Measurements from ENCODE around the gene PTX4. TPM values are rescaled to one million over a fixed set of nuclear protein-coding genes. Genes with fewer than 3 reads are reported as not detected.
A peak's percentile ranks its signal among the peaks of the same experiment; 100 is the strongest.

Gene PTX4
- total and polyA plus RNA-seq, 3 experiments from 2014 or later: not detected

DNA sequence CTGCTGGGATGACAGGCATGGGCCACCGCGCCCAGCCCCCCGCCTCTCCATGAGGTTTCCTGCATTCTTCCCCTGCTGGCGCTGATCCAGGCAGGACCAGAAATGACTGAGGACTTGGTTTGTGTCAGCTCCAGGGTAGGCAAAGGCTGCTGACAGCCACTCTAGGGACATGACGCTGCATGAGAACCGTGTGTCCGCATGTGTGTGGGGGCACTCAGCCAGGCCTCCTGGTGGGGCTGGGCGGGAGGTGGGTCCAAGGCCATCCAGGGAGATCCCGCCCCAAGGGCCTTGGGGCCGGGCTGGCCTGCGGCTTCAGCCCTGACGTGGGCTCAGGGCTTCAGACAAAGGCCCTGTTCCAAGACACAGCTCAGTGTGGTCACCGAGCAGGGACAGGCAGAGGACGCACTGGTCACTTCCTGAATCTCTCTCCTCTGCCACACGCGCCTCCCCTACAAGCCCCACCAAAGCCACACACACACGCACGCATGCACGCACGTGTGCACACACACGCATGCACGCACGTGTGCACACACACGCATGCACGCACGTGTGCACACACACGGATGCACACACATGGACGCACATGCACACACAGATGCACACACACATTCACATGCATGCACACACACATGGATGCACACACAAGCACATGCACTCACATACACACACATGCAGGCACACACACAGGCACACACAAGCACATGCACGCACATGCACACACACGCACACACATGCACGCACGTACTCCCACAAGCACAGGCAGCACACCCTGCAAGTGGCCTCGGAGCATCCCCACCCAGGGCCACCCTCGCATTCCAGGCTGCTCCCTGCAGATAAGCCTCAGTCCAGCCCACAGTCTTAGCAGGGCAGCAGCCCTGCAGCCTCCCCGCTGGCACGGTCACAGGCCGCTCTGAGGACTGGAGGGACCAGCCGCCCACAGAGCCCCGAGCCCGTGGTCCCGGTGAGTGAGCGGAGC lies 39.4 kb upstream of the PTX4 start:
- no peaks in the 10 kb centered on the region for H3K36me3 Mint-ChIP-seq
- no peaks in the 10 kb centered on the region for H3K27me3 Mint-ChIP-seq
- peak in 1 of 5 donors; percentile 45 for DNase-seq
- H3K27ac ChIP-seq (ENCODE audit: low read depth, low read length): no peak overlapping the region
- H3K4me3 ChIP-seq (ENCODE audit: low read length): no peak overlapping the region
- no peaks in the 10 kb centered on the region for H3K36me3 ChIP-seq (ENCODE audit: insufficient read depth, low read length)
- no peaks in the 10 kb centered on the region for H3K9me3 ChIP-seq (ENCODE audit: low read length)
- POLR2A ChIA-PET: no interaction called here
- H3K4me1 Mint-ChIP-seq: peaks cover 16 to 53% (median 17%) of the 10 kb centered on the region in 3 donors
- no peaks in the 10 kb centered on the region for H3K9me3 Mint-ChIP-seq
- CTCF ChIA-PET: interaction anchor here (1.2 kb wide), 1 partner anchor 10 kb away, joined by 3 read pairs; no protein-coding TSS in a partner anchor
- H3K4me3 Mint-ChIP-seq: peak overlapping the region in 6 of 7 donors; percentile 26 to 75 (median 55)
- H3K27ac Mint-ChIP-seq: peak overlapping the region in 5 of 8 donors; percentile 50 to 66 (median 58)
- no peaks in the 10 kb centered on the region for H3K27me3 ChIP-seq (ENCODE audit: insufficient read depth, low read length, poor library complexity, severe bottlenecking)
- H3K4me1 ChIP-seq (ENCODE audit: insufficient read depth, low read length): peaks cover 45% of the 10 kb centered on the region

DNA sequence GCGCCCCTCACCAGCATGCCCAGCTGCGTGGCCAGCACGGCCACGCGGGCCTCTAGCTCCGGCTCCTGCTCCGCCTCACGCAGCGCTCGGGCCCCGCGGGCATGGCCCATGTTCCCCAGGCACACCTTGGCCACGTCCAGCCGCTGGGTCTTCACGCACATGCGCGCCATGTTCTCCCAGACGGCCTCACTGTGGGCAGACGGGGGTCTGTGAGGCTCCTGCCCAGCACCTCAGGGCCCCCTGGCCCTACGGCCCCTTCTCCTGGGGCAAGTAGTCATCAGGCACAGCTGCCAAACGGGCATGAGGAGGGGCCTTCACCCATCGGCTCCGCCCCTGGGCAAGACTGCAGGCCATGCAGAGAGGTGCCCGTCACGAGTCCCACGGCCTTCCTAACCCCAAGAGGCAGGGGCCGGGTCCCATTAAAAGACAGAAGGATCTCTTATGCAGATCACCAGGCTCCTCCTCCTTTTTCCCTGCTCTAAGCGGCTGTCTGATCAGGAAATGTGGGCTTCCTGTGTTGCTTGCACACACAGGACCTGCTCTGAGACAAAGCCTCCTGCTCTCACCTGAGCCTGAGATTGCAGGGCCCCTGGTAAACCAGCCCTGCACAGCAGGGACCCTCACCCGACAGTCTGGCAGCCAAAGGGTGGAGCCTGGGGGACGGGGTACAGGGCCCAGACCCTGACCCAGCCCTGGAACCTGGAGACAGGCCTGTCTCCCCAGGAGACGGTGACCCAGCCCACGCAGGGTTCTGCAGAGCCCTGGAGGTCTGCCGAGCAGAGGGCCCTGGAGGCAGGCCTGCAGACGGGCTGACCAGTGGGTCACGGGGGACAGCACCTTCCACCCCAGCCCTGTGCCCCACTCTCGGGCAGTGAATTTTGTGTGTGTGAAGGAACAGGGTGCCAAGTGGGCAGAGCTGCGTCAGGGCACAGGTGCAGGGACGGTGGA lies 38.1 kb upstream of the PTX4 start:
- Mint-ChIP-seq H3K27ac (peak overlapping the region; percentile 50 to 84 (median 56)), H3K27me3 (no peaks in the 10 kb centered on the region)
- CTCF ChIA-PET: interaction anchor here (1.2 kb wide), 1 partner anchor 11 kb away, joined by 3 read pairs; no protein-coding TSS in a partner anchor

DNA sequence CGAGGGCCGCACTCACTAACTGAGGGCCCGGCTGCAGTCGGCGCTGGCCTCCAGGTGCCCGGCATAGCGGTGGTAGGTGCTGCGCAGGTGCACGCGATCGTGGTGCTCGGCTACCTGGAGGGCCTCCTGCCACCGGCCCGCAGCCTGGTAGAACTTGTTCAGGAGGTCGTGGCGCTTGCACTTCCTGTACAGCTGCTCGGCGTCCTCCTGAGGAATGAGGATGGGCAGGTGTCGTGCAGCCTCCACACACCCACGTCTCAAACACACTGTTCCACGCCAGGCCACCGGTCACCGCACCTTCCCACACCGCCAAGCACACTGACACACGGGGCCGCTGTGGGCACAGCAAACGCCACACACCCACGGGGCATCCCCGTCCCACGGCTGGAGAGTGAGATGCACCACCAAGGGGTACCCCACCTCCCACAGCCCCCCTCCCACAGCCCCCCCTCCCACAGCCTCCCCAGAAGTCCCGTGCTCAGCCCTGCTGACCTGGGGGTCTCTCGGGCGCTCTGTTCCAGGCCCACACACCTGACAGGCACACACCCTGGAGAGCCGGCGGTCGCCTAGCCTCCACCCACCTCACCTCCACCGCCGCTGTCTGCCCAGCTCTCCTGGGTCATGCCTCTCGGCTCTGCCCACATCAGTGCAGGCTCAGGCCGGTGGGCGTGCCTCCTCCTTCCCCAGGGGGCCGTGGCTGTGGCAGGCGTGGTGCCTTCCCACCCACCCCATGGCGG lies 37.3 kb upstream of the PTX4 start:
- no peak overlapping the region for H3K27ac ChIP-seq (ENCODE audit: low read depth, low read length)
- no peak overlapping the region for H3K4me3 ChIP-seq (ENCODE audit: low read length)
- Mint-ChIP-seq H3K9me3 (no peaks in the 10 kb centered on the region), H3K4me3 (peak overlapping the region; percentile 65 to 88 (median 78)), H3K4me1 (peaks cover 12 to 40% (median 15%) of the 10 kb centered on the region in 3 donors), H3K36me3 (no peaks in the 10 kb centered on the region), H3K27me3 (no peaks in the 10 kb centered on the region), H3K27ac (peak overlapping the region in 6 of 8 donors; percentile 11 to 95 (median 78))
- ChIA-PET POLR2A (interaction anchor here (0.6 kb wide), 1 partner anchor 10 kb away, joined by 3 read pairs; no protein-coding TSS in a partner anchor), CTCF (interaction anchor here (1.2 kb wide), 1 partner anchor 9 kb away, joined by 4 read pairs; no protein-coding TSS in a partner anchor)
- DNase-seq: peak in 2 of 5 donors; percentile 47 to 59
- H3K27me3 ChIP-seq (ENCODE audit: insufficient read depth, low read length, poor library complexity, severe bottlenecking): no peaks in the 10 kb centered on the region
- no peaks in the 10 kb centered on the region for H3K36me3 ChIP-seq (ENCODE audit: insufficient read depth, low read length)
- no peaks in the 10 kb centered on the region for H3K9me3 ChIP-seq (ENCODE audit: low read length)
- H3K4me1 ChIP-seq (ENCODE audit: insufficient read depth, low read length): peaks cover 35% of the 10 kb centered on the region

More for the DNA sequence above, 38.1 kb upstream of the PTX4 start:
- H3K36me3 Mint-ChIP-seq: no peaks in the 10 kb centered on the region
- peaks cover 12 to 44% (median 15%) of the 10 kb centered on the region in 3 donors for H3K4me1 Mint-ChIP-seq
- Histone ChIP-seq H3K4me3 (ENCODE audit: low read length) (no peak overlapping the region), H3K9me3 (ENCODE audit: low read length) (no peaks in the 10 kb centered on the region), H3K27ac (ENCODE audit: low read depth, low read length) (no peak overlapping the region), H3K27me3 (ENCODE audit: insufficient read depth, low read length, poor library complexity, severe bottlenecking) (no peaks in the 10 kb centered on the region), H3K4me1 (ENCODE audit: insufficient read depth, low read length) (peaks cover 35% of the 10 kb centered on the region), H3K36me3 (ENCODE audit: insufficient read depth, low read length) (no peaks in the 10 kb centered on the region)
- H3K4me3 Mint-ChIP-seq: peak overlapping the region; percentile 59 to 88 (median 78)
- peak in 2 of 5 donors; percentile 50 to 60 for DNase-seq
- POLR2A ChIA-PET: interaction anchor here (0.6 kb wide), 1 partner anchor 9 kb away, joined by 3 read pairs; no protein-coding TSS in a partner anchor
- H3K9me3 Mint-ChIP-seq: no peaks in the 10 kb centered on the region

DNA sequence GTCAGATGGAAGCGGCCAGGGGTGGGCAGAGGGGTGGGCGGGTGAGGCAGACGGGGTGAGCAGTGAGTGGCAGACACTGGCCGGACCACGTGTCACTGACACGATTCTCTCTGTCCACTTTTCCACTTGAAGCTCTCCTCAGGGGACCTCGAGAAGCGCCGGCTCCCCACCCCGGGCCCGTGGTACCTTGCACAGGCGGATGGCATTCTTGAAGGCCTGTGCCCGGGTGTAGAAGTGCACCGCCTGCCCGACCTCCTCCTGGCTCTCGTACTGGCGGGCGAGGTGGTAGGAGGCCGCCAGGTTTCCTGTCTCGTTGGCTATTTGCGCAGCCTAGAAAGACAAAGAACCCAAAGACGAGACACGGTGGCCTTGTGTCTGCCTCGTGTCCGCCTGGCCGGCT lies 35.6 kb upstream of the PTX4 start:
- H3K27ac ChIP-seq (ENCODE audit: low read depth, low read length): no peak overlapping the region
- H3K4me1 Mint-ChIP-seq: peaks cover 12 to 33% (median 12%) of the 10 kb centered on the region in 3 donors
- no peaks in the 10 kb centered on the region for H3K36me3 ChIP-seq (ENCODE audit: insufficient read depth, low read length)
- ChIA-PET POLR2A (interaction anchor here (0.6 kb wide), 1 partner anchor 39 kb away, joined by 3 read pairs; no protein-coding TSS in a partner anchor), CTCF (interaction anchor here (1.3 kb wide), 1 partner anchor 15 kb away, joined by 4 read pairs; no protein-coding TSS in a partner anchor)
- H3K27me3 ChIP-seq (ENCODE audit: insufficient read depth, low read length, poor library complexity, severe bottlenecking): no peaks in the 10 kb centered on the region
- H3K9me3 ChIP-seq (ENCODE audit: low read length): no peaks in the 10 kb centered on the region
- H3K4me3 ChIP-seq (ENCODE audit: low read length): no peak overlapping the region
- no peaks in the 10 kb centered on the region for H3K27me3 Mint-ChIP-seq
- peaks cover 35% of the 10 kb centered on the region for H3K4me1 ChIP-seq (ENCODE audit: insufficient read depth, low read length)
- H3K27ac Mint-ChIP-seq: no peak overlapping the region
- no peaks in the 10 kb centered on the region for H3K9me3 Mint-ChIP-seq
- H3K4me3 Mint-ChIP-seq: no peak overlapping the region
- DNase-seq: no peak
- H3K36me3 Mint-ChIP-seq: peaks cover 0 to 2% (median 0%) of the 10 kb centered on the region in 3 donors

DNA sequence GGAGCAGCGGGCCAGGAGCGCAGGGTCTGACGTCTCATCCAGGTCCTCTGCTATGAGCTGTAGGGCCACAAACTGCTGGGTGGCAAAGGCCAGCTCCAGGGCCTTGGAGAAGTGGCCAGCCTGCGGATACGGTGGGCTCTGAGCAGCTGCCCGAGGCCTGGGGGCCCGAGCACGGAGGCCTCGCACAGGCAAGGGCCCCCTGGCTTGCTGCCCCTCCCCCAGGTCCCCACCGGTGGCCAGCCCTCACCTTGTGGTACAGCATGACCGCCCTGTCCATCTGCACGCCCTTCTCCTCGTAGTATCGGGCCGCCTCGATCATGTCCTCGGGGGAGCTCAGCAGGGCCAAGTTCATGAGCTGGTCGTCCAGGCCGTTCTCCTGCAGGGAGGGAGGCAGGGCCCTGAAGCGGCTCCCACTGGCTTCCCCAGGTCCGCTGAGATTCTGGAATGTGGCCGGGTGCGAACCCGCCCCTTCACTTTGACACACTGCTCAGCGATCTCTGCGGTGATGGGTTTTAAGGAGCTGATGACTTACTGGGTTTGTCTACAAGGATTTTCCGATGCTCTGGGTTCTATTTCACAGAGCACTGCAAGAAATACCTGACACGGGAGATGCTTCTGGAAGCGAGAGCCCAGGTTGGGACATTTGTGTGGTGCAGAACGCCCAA lies 35.0 kb upstream of the PTX4 start:
- Histone ChIP-seq H3K36me3 (ENCODE audit: insufficient read depth, low read length) (no peaks in the 10 kb centered on the region), H3K27me3 (ENCODE audit: insufficient read depth, low read length, poor library complexity, severe bottlenecking) (no peaks in the 10 kb centered on the region), H3K4me3 (ENCODE audit: low read length) (no peak overlapping the region), H3K27ac (ENCODE audit: low read depth, low read length) (no peak overlapping the region), H3K4me1 (ENCODE audit: insufficient read depth, low read length) (peaks cover 34% of the 10 kb centered on the region), H3K9me3 (ENCODE audit: low read length) (no peaks in the 10 kb centered on the region)
- DNase-seq: no peak
- H3K36me3 Mint-ChIP-seq: peaks cover 0 to 2% (median 0%) of the 10 kb centered on the region in 3 donors
- POLR2A ChIA-PET: no interaction called here
- H3K9me3 Mint-ChIP-seq: no peaks in the 10 kb centered on the region
- no peaks in the 10 kb centered on the region for H3K27me3 Mint-ChIP-seq
- CTCF ChIA-PET: no interaction called here
- peaks cover 12 to 32% (median 12%) of the 10 kb centered on the region in 3 donors for H3K4me1 Mint-ChIP-seq
- peak overlapping the region in 1 of 8 donors; percentile 8 for H3K27ac Mint-ChIP-seq
- peak overlapping the region in 1 of 7 donors; percentile 69 for H3K4me3 Mint-ChIP-seq

DNA sequence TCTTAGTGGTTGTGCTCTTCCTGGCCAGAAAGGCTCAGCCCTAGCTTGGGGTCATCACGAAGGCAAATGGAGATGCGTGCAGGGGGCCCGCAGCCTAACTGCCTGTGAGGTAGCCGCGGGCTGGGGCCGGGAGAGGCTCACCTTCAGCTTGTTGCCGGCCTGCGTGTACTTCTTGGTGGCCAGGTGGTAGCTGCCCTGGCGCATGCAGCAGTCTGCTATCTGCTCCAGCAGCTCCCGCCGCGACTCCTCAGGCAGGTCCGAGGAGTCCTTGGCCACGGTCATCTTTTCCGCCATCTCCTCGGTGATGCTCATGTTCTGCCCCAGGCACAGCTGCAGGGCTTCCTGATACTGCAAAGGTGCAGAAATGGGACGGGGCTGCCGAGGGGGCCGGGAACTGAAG lies 31.7 kb upstream of the PTX4 start:
- H3K4me1 ChIP-seq (ENCODE audit: insufficient read depth, low read length): peaks cover 3% of the 10 kb centered on the region
- no peaks in the 10 kb centered on the region for H3K36me3 ChIP-seq (ENCODE audit: insufficient read depth, low read length)
- Mint-ChIP-seq H3K4me1 (peaks cover 0 to 4% (median under 1%) of the 10 kb centered on the region in 3 donors), H3K4me3 (no peak overlapping the region), H3K27me3 (no peaks in the 10 kb centered on the region), H3K9me3 (no peaks in the 10 kb centered on the region), H3K36me3 (peaks cover 0 to 2% (median 0%) of the 10 kb centered on the region in 3 donors), H3K27ac (peak overlapping the region in 1 of 8 donors; percentile 26)
- no peaks in the 10 kb centered on the region for H3K27me3 ChIP-seq (ENCODE audit: insufficient read depth, low read length, poor library complexity, severe bottlenecking)
- POLR2A ChIA-PET: no interaction called here
- CTCF ChIA-PET: no interaction called here
- H3K27ac ChIP-seq (ENCODE audit: low read depth, low read length): no peak overlapping the region
- H3K9me3 ChIP-seq (ENCODE audit: low read length): no peaks in the 10 kb centered on the region
- no peak for DNase-seq
- H3K4me3 ChIP-seq (ENCODE audit: low read length): no peak overlapping the region

DNA sequence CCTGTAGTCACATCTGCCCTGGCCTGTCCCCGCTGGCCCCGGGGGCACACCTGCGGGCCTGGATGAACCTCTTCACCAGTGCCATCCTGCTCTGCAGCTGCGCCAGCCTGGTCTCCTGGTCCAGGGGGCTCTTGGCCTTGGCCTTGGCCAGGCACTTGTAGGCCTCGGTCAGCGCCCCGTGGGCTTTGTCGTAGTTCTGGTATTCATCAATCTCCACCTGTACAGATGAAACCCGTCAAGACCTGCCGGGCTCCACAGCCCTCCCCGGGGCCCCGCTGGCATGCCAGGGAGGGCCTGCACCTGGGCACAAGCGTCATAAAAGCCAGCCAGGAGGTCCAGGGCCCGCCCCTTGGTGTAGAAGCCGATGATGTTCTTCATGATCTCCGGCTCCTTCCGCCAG lies 31.1 kb upstream of the PTX4 start:
- no peak for DNase-seq
- Mint-ChIP-seq H3K27me3 (no peaks in the 10 kb centered on the region), H3K27ac (no peak overlapping the region), H3K9me3 (no peaks in the 10 kb centered on the region), H3K4me1 (no peaks in the 10 kb centered on the region), H3K4me3 (no peak overlapping the region), H3K36me3 (peaks cover 0 to 5% (median 0%) of the 10 kb centered on the region in 3 donors)
- H3K4me3 ChIP-seq (ENCODE audit: low read length): no peak overlapping the region
- ChIA-PET CTCF (no interaction called here), POLR2A (no interaction called here)
- H3K27ac ChIP-seq (ENCODE audit: low read depth, low read length): no peak overlapping the region
- no peaks in the 10 kb centered on the region for H3K4me1 ChIP-seq (ENCODE audit: insufficient read depth, low read length)
- H3K27me3 ChIP-seq (ENCODE audit: insufficient read depth, low read length, poor library complexity, severe bottlenecking): no peaks in the 10 kb centered on the region
- no peaks in the 10 kb centered on the region for H3K9me3 ChIP-seq (ENCODE audit: low read length)
- H3K36me3 ChIP-seq (ENCODE audit: insufficient read depth, low read length): no peaks in the 10 kb centered on the region

Data from CD8-positive, alpha-beta memory T cell (primary cell).